MCF 10A (cell line): ENCODE results near the gene RND3. TPM values are rescaled to one million over a fixed set of nuclear protein-coding genes. Genes with fewer than 3 reads are reported as not detected.

ENCODE experiments used
- BruUV-seq: library from RNA; stranded (reverse); fragments of 400-500 nt; replicated peaks from 2 replicates; lab custom pipeline; 2021; lab: Mats Ljungman, UMichigan
- CTCF ChIA-PET: fragments of 300-600 bp; sonication (Branson Sonifier 250); formaldehyde crosslinking; extraction: SDS; loops from one replicate; lab custom pipeline; 2021; ENCODE audit warnings: antibody characterized with exemption, inconsistent platforms; lab: Yijun Ruan, JAX
- POLR2A ChIA-PET: fragments of 300-600, 350-650 bp; sonication (Branson Sonifier 250); formaldehyde crosslinking; extraction: SDS; loops from one replicate; lab custom pipeline; 2020; ENCODE audit warnings: antibody characterized with exemption, inconsistent platforms; lab: Yijun Ruan, JAX
- DNase-seq: peaks from one replicate; pipeline ENCODE4 v3.0.0-alpha.2; 2018; ENCODE audit not compliant: unreplicated experiment
- H3K27ac Mint-ChIP-seq: one replicate; pipeline ENCODE4 v1.8.0; 2022; ENCODE audit warnings: mild to moderate bottlenecking, low read depth, mixed read lengths; ENCODE audit not compliant: unreplicated experiment
- H3K27me3 Mint-ChIP-seq: one replicate; pipeline ENCODE4 v1.8.0; 2022; ENCODE audit warnings: mixed read lengths; ENCODE audit not compliant: insufficient read depth, unreplicated experiment
- H3K36me3 Mint-ChIP-seq: one replicate; pipeline ENCODE4 v1.8.0; 2022; ENCODE audit warnings: mild to moderate bottlenecking, moderate library complexity, mixed read lengths; ENCODE audit not compliant: insufficient read depth, unreplicated experiment
- H3K4me1 Mint-ChIP-seq: one replicate; pipeline ENCODE4 v1.8.0; 2022; ENCODE audit warnings: mixed read lengths; ENCODE audit not compliant: insufficient read depth, unreplicated experiment
- H3K4me3 Mint-ChIP-seq: one replicate; pipeline ENCODE4 v1.8.0; 2022; ENCODE audit warnings: mild to moderate bottlenecking, moderate library complexity, mixed read lengths; ENCODE audit not compliant: unreplicated experiment
- H3K9me3 Mint-ChIP-seq: one replicate; pipeline ENCODE4 v1.8.0; 2022; ENCODE audit warnings: mixed read lengths; ENCODE audit not compliant: unreplicated experiment
- CTCF ChIP-seq: fragments of 200-600 bp; IDR thresholded peaks from one replicate; pipeline ENCODE4 v1.8.0; 2022; ENCODE audit warnings: antibody characterized with exemption, mild to moderate bottlenecking; ENCODE audit not compliant: unreplicated experiment
- intact Hi-C: fragments of 100-400 bp; cut with micrococcal nuclease; formaldehyde crosslinking; loops from 2 replicates; pipeline ENCODE4 v1.14.1; 2022
- total RNA-seq: library from RNA; stranded (reverse); gene quantifications from 2 replicates; pipeline ENCODE4 v1.2.3, GENCODE V29; 2022

Gene RND3
- total RNA-seq, 1 experiment from 2014 or later: 158 TPM

GRCh38 chr2:150431561-150432311, 55.7 kb downstream of the RND3 start:
- H3K4me3 Mint-ChIP-seq: no peak overlapping the region
- ChIA-PET POLR2A (interaction anchor here (0.8 to 1.3 kb wide), 2 partner anchors 8 to 36 kb away, joined by 3 read pairs; no protein-coding TSS in a partner anchor), CTCF (no interaction called here)
- intact Hi-C loops: no loop called here
- no peaks in the 10 kb centered on the region for H3K4me1 Mint-ChIP-seq
- no peaks in the 10 kb centered on the region for H3K9me3 Mint-ChIP-seq
- DNase-seq: no peak
- no peaks in the 10 kb centered on the region for H3K36me3 Mint-ChIP-seq
- no peaks in the 10 kb centered on the region for H3K27me3 Mint-ChIP-seq
- no TSS peak for BruUV-seq
- TF ChIP-seq CTCF: no peak
- no peak overlapping the region for H3K27ac Mint-ChIP-seq

GRCh38 chr2:150429384-150429961, 58.0 kb downstream of the RND3 start:
- Mint-ChIP-seq H3K27ac (no peak overlapping the region), H3K36me3 (no peaks in the 10 kb centered on the region), H3K27me3 (no peaks in the 10 kb centered on the region), H3K4me3 (no peak overlapping the region), H3K9me3 (no peaks in the 10 kb centered on the region), H3K4me1 (no peaks in the 10 kb centered on the region)
- no TSS peak for BruUV-seq
- TF ChIP-seq CTCF: no peak
- ChIA-PET CTCF (interaction anchor here (0.6 to 1.3 kb wide), 2 partner anchors 13 to 33 kb away, joined by 3 to 4 read pairs; no protein-coding TSS in a partner anchor), POLR2A (no interaction called here)
- no peak for DNase-seq
- intact Hi-C loops: no loop called here

- intact Hi-C loops: no loop called here
- CTCF ChIA-PET: interaction anchor here (1.3 kb wide), 1 partner anchor 14 kb away, joined by 4 read pairs; no protein-coding TSS in a partner anchor
- no TSS peak for BruUV-seq
- no peak overlapping the region for H3K27ac Mint-ChIP-seq
- DNase-seq: no peak
- no peak overlapping the region for H3K4me3 Mint-ChIP-seq
- H3K36me3 Mint-ChIP-seq: no peaks in the 10 kb centered on the region
- no peak for TF ChIP-seq CTCF
- H3K27me3 Mint-ChIP-seq: no peaks in the 10 kb centered on the region
- no peaks in the 10 kb centered on the region for H3K4me1 Mint-ChIP-seq
- POLR2A ChIA-PET: interaction anchor here (0.6 kb wide), 2 partner anchors 15 to 843 kb away, joined by 3 to 4 read pairs; no protein-coding TSS in a partner anchor
- no peaks in the 10 kb centered on the region for H3K9me3 Mint-ChIP-seq
Observed at GRCh38 chr2:150428641-150429040, 58.8 kb downstream of the RND3 start.

GRCh38 chr2:150427298-150427697, 60.2 kb downstream of the RND3 start:
- DNase-seq: no peak
- no peak for TF ChIP-seq CTCF
- POLR2A ChIA-PET: no interaction called here
- no peak overlapping the region for H3K27ac Mint-ChIP-seq
- CTCF ChIA-PET: no interaction called here
- no peaks in the 10 kb centered on the region for H3K4me1 Mint-ChIP-seq
- H3K9me3 Mint-ChIP-seq: no peaks in the 10 kb centered on the region
- no TSS peak for BruUV-seq
- H3K27me3 Mint-ChIP-seq: no peaks in the 10 kb centered on the region
- intact Hi-C loops: no loop called here
- H3K36me3 Mint-ChIP-seq: no peaks in the 10 kb centered on the region
- no peak overlapping the region for H3K4me3 Mint-ChIP-seq
